OCI-LY1 (cell line): ENCODE measurements around the gene SPATA7.
"Not testable (repeated sequence)": the region's sequence is repeated elsewhere in the genome, so short reads cannot be mapped to it uniquely, and the experiment has no call there.

ENCODE experiments used
- H2AFZ ChIP-seq: fragments of 200-600 bp; sonication (generic), shearing (Covaris generic); 2 replicates; pipeline ENCODE4 v1.6.0; 2014; ENCODE audit warnings: antibody characterized with exemption, mild to moderate bottlenecking, low read length
- H3F3A ChIP-seq: fragments of 200-600 bp; sonication (generic), shearing (Covaris generic); 2 replicates; pipeline ENCODE4 v1.6.0; 2014; ENCODE audit warnings: mild to moderate bottlenecking, antibody characterized with exemption, low read length, moderate library complexity; ENCODE audit not compliant: insufficient read depth
- H3K27ac ChIP-seq: fragments of 200-600 bp; sonication (generic); 2 replicates; pipeline ENCODE4 v1.5.1; 2014; ENCODE audit warnings: low read length, mixed run types, mild to moderate bottlenecking, low read depth; ENCODE audit not compliant: poor library complexity, severe bottlenecking
- H3K27me3 ChIP-seq: fragments of 200-600 bp; sonication (generic); 2 replicates; pipeline ENCODE4 v1.6.0; 2014; ENCODE audit warnings: antibody characterized with exemption, mild to moderate bottlenecking, low read length, moderate library complexity; ENCODE audit not compliant: insufficient read depth
- H3K36me3 ChIP-seq: fragments of 200-600 bp; sonication (generic); 2 replicates; pipeline ENCODE4 v1.6.1; 2014; ENCODE audit warnings: mild to moderate bottlenecking, antibody characterized with exemption, low read length, moderate library complexity, mixed read lengths; ENCODE audit not compliant: insufficient read depth
- H3K4me1 ChIP-seq: fragments of 200-600 bp; sonication (generic); 2 replicates; pipeline ENCODE4 v1.5.1; 2014; ENCODE audit warnings: mild to moderate bottlenecking, low read length, moderate library complexity; ENCODE audit not compliant: insufficient read depth, severe bottlenecking
- H3K4me2 ChIP-seq: fragments of 200-600 bp; sonication (generic), shearing (Covaris generic); 2 replicates; pipeline ENCODE4 v1.6.1; 2014; ENCODE audit warnings: low read length
- H3K4me3 ChIP-seq: fragments of 200-600 bp; sonication (generic); 2 replicates; pipeline ENCODE4 v1.5.1; 2014; ENCODE audit warnings: low read length, low read depth, mild to moderate bottlenecking, mixed read lengths; ENCODE audit not compliant: poor library complexity, severe bottlenecking
- H3K79me2 ChIP-seq: fragments of 200-600 bp; shearing (Covaris generic); 2 replicates; pipeline ENCODE4 v1.6.1; 2016; ENCODE audit warnings: mixed run types, low read length, mixed read lengths; ENCODE audit not compliant: insufficient read depth
- H3K9ac ChIP-seq: fragments of 200-600 bp; sonication (generic), shearing (Covaris generic); 2 replicates; pipeline ENCODE4 v1.6.1; 2014; ENCODE audit warnings: mild to moderate bottlenecking, low read length, mixed read lengths
- H3K9me2 ChIP-seq: fragments of 200-600 bp; sonication (generic), shearing (Covaris generic); 2 replicates; pipeline ENCODE4 v1.6.1; 2014; ENCODE audit warnings: low read depth, mild to moderate bottlenecking, low read length, mixed read lengths
- H3K9me3 ChIP-seq: fragments of 200-600 bp; shearing (Covaris generic); 2 replicates; pipeline ENCODE4 v1.6.1; 2014; ENCODE audit warnings: low read length, mixed read lengths
- H4K20me1 ChIP-seq: fragments of 200-600 bp; sonication (generic), shearing (Covaris generic); 2 replicates; pipeline ENCODE4 v1.6.0; 2016; ENCODE audit warnings: mild to moderate bottlenecking, low read length; ENCODE audit not compliant: insufficient read depth
- CTCF ChIP-seq: fragments of 200-600 bp; sonication (generic), shearing (Covaris generic); IDR thresholded peaks from 2 replicates; pipeline ENCODE4 v1.5.1; 2017; ENCODE audit warnings: mild to moderate bottlenecking, antibody characterized with exemption, low read length, moderate library complexity, mixed read lengths
- EZH2 ChIP-seq: fragments of 200-600 bp; sonication (generic), shearing (Covaris generic); IDR thresholded peaks from 2 replicates; pipeline ENCODE4 v1.8.0; 2017; ENCODE audit warnings: borderline replicate concordance, mixed run types, mild to moderate bottlenecking, antibody characterized with exemption, low read length, moderate library complexity, mixed read lengths

The SPATA7 gene

GRCh38 chr14:88379706-88380343, 5.6 kb upstream of the SPATA7 start:
- no peak overlapping the region for H3K4me3 ChIP-seq
- H3K79me2 ChIP-seq: no peaks in the 10 kb centered on the region
- no peaks in the 10 kb centered on the region for H3K9me3 ChIP-seq
- H3K4me2 ChIP-seq: no peak overlapping the region
- H4K20me1 ChIP-seq: no peaks in the 10 kb centered on the region
- H3K9me2 ChIP-seq: no peaks in the 10 kb centered on the region
- no peak overlapping the region for H3K27ac ChIP-seq
- no peak overlapping the region for H3K9ac ChIP-seq
- no peaks in the 10 kb centered on the region for H3F3A ChIP-seq
- no peaks in the 10 kb centered on the region for H3K36me3 ChIP-seq
- no peak for TF ChIP-seq EZH2
- TF ChIP-seq CTCF: no peak
- peaks cover 2% of the 10 kb centered on the region for H3K4me1 ChIP-seq
- H2AFZ ChIP-seq: no peak overlapping the region
- no peaks in the 10 kb centered on the region for H3K27me3 ChIP-seq

- Histone ChIP-seq H3K9ac (no peak overlapping the region), H3K27ac (no peak overlapping the region), H3K9me2 (no peaks in the 10 kb centered on the region), H3F3A (no peaks in the 10 kb centered on the region), H3K36me3 (no peaks in the 10 kb centered on the region), H3K4me1 (peaks cover 6% of the 10 kb centered on the region), H4K20me1 (no peaks in the 10 kb centered on the region), H3K4me3 (no peak overlapping the region), H2AFZ (no peak overlapping the region), H3K9me3 (no peaks in the 10 kb centered on the region), H3K79me2 (no peaks in the 10 kb centered on the region), H3K27me3 (no peaks in the 10 kb centered on the region), H3K4me2 (no peak overlapping the region)
- peak; percentile 39; the same call in 1 of the 2 replicates for TF ChIP-seq CTCF
- TF ChIP-seq EZH2: no peak
Measured at GRCh38 chr14:88380405-88380804, 5.1 kb upstream of the SPATA7 start.

GRCh38 chr14:88381634-88382033, 3.8 kb upstream of the SPATA7 start:
- H3K36me3 ChIP-seq, H4K20me1 ChIP-seq, H2AFZ ChIP-seq, H3K79me2 ChIP-seq, H3K9me2 ChIP-seq, H3K9ac ChIP-seq, H3K4me3 ChIP-seq, H3K27ac ChIP-seq, H3K4me2 ChIP-seq, H3F3A ChIP-seq, H3K27me3 ChIP-seq, H3K9me3 ChIP-seq: not testable (repeated sequence)
- H3K4me1 ChIP-seq: peaks cover 14% of the 10 kb centered on the region

- TF ChIP-seq CTCF (no peak), EZH2 (no peak)
- H3K4me2 ChIP-seq: peak overlapping the region; percentile 77
- H3K4me1 ChIP-seq: peaks cover 15% of the 10 kb centered on the region
- no peaks in the 10 kb centered on the region for H3K27me3 ChIP-seq
- no peaks in the 10 kb centered on the region for H3K9me3 ChIP-seq
- H2AFZ ChIP-seq: peak overlapping the region; percentile 71
- H3K4me3 ChIP-seq: peak overlapping the region; percentile 94
- no peak overlapping the region for H3K27ac ChIP-seq
- no peaks in the 10 kb centered on the region for H3K36me3 ChIP-seq
- no peaks in the 10 kb centered on the region for H4K20me1 ChIP-seq
- no peaks in the 10 kb centered on the region for H3K79me2 ChIP-seq
- H3K9ac ChIP-seq: peak overlapping the region; percentile 67; the same call in 1 of the 2 replicates
- H3K9me2 ChIP-seq: no peaks in the 10 kb centered on the region
- no peaks in the 10 kb centered on the region for H3F3A ChIP-seq
Measured at GRCh38 chr14:88384718-88385117, 739 bp upstream of the SPATA7 start.
